Panc1 (cell line): Measurements from ENCODE around the gene TMEM101. TPM values are rescaled to one million over a fixed set of nuclear protein-coding genes. Genes with fewer than 3 reads are reported as not detected.

ENCODE experiments used
- ATAC-seq: fragments of 200-7000 bp; cut with Tn5 transposase; 2 replicates; pipeline ENCODE4 v1.9.1; 2020; ENCODE audit warnings: mild to moderate bottlenecking, moderate library complexity
- BruUV-seq: library from RNA; stranded (reverse); fragments of 400-500 nt; replicated peaks from 2 replicates; lab custom pipeline; 2021; lab: Mats Ljungman, UMichigan
- CTCF ChIA-PET: fragments of 300-600 bp; sonication (Branson Sonifier 250); formaldehyde crosslinking; loops from one replicate; lab custom pipeline; 2022; ENCODE audit warnings: antibody characterized with exemption; lab: Charles Lee
- POLR2A ChIA-PET: fragments of 300-600 bp; sonication (Branson Sonifier 250); formaldehyde crosslinking; loops from one replicate; lab custom pipeline; 2022; ENCODE audit warnings: antibody characterized with exemption; lab: Charles Lee
- DNase-seq: peaks from one replicate; pipeline ENCODE4 v3.0.0-alpha.2; 2010; ENCODE audit warnings: low read depth, low spot score
- H3K27ac ChIP-seq: 2 replicates; pipeline ENCODE4 v1.5.1; 2011; ENCODE audit warnings: mild to moderate bottlenecking, low read length, inconsistent platforms
- H3K27me3 ChIP-seq: fragments of 200-500 bp; sonication (Bioruptor generic); 2 replicates; pipeline ENCODE4 v1.6.0; 2014; ENCODE audit warnings: low read length, inconsistent platforms; ENCODE audit not compliant: control insufficient read depth, insufficient read depth
- H3K36me3 ChIP-seq: fragments of 200-500 bp; sonication (Bioruptor generic); 2 replicates; pipeline ENCODE4 v1.5.1; 2014; ENCODE audit warnings: inconsistent platforms, mild to moderate bottlenecking, low read length, moderate library complexity; ENCODE audit not compliant: control insufficient read depth, insufficient read depth
- H3K4me1 ChIP-seq: 2 replicates; pipeline ENCODE4 v1.5.1; 2011; ENCODE audit warnings: inconsistent platforms, mild to moderate bottlenecking, low read length, moderate library complexity; ENCODE audit not compliant: control insufficient read depth, insufficient read depth
- H3K4me3 ChIP-seq, 2 experiments: 2 replicates each; pipeline ENCODE4 v1.5.1; 2011 to 2012; ENCODE audit warnings: low read depth in 2 of 2, low read length in 2 of 2, mild to moderate bottlenecking in 2 of 2, inconsistent platforms in 1 of 2, moderate library complexity in 1 of 2
- H3K9me3 ChIP-seq: fragments of 200-500 bp; sonication (Bioruptor generic); 2 replicates; pipeline ENCODE4 v1.5.1; 2014; ENCODE audit warnings: low read depth, mild to moderate bottlenecking, inconsistent platforms, low read length, moderate library complexity; ENCODE audit not compliant: control insufficient read depth, insufficient read depth
- CTCF ChIP-seq: fragments of 450-650 bp; IDR thresholded peaks from 2 replicates; pipeline ENCODE4 v1.5.1; 2017; ENCODE audit warnings: mild to moderate bottlenecking
- POLR2AphosphoS5 ChIP-seq: IDR thresholded peaks from 2 replicates; pipeline ENCODE4 v1.6.1; 2012; ENCODE audit warnings: mild to moderate bottlenecking, low read depth, low read length, moderate library complexity
- REST ChIP-seq, 2 experiments: IDR thresholded peaks; 2 replicates each; pipeline ENCODE4 v1.6.1; 2011 to 2012; ENCODE audit warnings: low read depth in 2 of 2, control low read depth in 1 of 2, low read length in 1 of 2, mild to moderate bottlenecking in 1 of 2, moderate library complexity in 1 of 2; ENCODE audit not compliant: insufficient read depth in 1 of 2
- SIN3A ChIP-seq: IDR thresholded peaks from 2 replicates; pipeline ENCODE4 v1.6.1; 2012; ENCODE audit warnings: low read depth, mild to moderate bottlenecking, low read length, moderate library complexity, borderline replicate concordance; ENCODE audit not compliant: insufficient read depth
- TCF7L2 ChIP-seq: IDR thresholded peaks from 2 replicates; pipeline ENCODE4 v1.6.1; 2011; ENCODE audit warnings: mild to moderate bottlenecking, low read depth, low read length, inconsistent platforms
- in situ Hi-C: cut with HindIII; loops from 2 replicates; pipeline ENCODE4 v1.10.0; 2016; ENCODE audit warnings: low sequenced_read_pairs, low pct_unique_long_range_greater_than_20kb
- intact Hi-C: fragments of 100-400 bp; cut with micrococcal nuclease; formaldehyde crosslinking; loops from one replicate; pipeline ENCODE4 v1.10.0; 2022; ENCODE audit not compliant: unreplicated experiment
- total RNA-seq: library from RNA; stranded (reverse); gene quantifications from one replicate; pipeline ENCODE4 v1.2.1, GENCODE V29; 2021; ENCODE audit not compliant: unreplicated experiment

Gene TMEM101
- total RNA-seq, 1 experiment from 2014 or later: 32.8 TPM

- POLR2A ChIA-PET: no interaction called here
- TSS peak; percentile 50 for BruUV-seq
- no peaks in the 10 kb centered on the region for H3K27me3 ChIP-seq
- H3K27ac ChIP-seq: no peak overlapping the region
- DNase-seq (no peak), ATAC-seq (no peak)
- CTCF ChIA-PET: no interaction called here
- intact Hi-C loops: no loop called here
- H3K4me3 ChIP-seq: no peak overlapping the region
- no peaks in the 10 kb centered on the region for H3K9me3 ChIP-seq
- peaks cover 2% of the 10 kb centered on the region; the same call in 1 of the 2 replicates for H3K36me3 ChIP-seq
- TF ChIP-seq SIN3A (no peak), POLR2AphosphoS5 (no peak), REST (IDR thresholded peaks at IDR 0.05; ENCODE audit: insufficient read depth in 1 of 2, low read depth in 2 of 2, low read length in 1 of 2) (no peak), TCF7L2 (no peak), CTCF (no peak)
- H3K4me1 ChIP-seq: no peaks in the 10 kb centered on the region
- in situ Hi-C loops: no loop called here
These were observed 29.3 kb upstream of the TMEM101 start for GRCh38 chr17:44044071-44044470.

- in situ Hi-C loops (no loop called here), intact Hi-C loops (no loop called here)
- Histone ChIP-seq H3K4me3 (no peak overlapping the region), H3K27me3 (no peaks in the 10 kb centered on the region), H3K36me3 (no peaks in the 10 kb centered on the region; the same call in 1 of the 2 replicates), H3K4me1 (no peaks in the 10 kb centered on the region), H3K9me3 (no peaks in the 10 kb centered on the region), H3K27ac (no peak overlapping the region)
- ChIA-PET CTCF (interaction anchor here (0.7 kb wide), 1 partner anchor 83 kb away, joined by 5 read pairs; no protein-coding TSS in a partner anchor), POLR2A (no interaction called here)
- BruUV-seq: no TSS peak
- TF ChIP-seq REST (IDR thresholded peaks at IDR 0.05; ENCODE audit: insufficient read depth in 1 of 2, low read depth in 2 of 2, low read length in 1 of 2) (no peak), SIN3A (no peak), CTCF (no peak), POLR2AphosphoS5 (no peak), TCF7L2 (no peak)
- ATAC-seq (no peak), DNase-seq (no peak)
These were observed 28.5 kb upstream of the TMEM101 start for GRCh38 chr17:44043272-44043696.
